ENCODE data around the gene PLBD2.

Gene PLBD2

GRCh38 chr12:113366827-113367226, 8.4 kb downstream of the PLBD2 start:
- peak in 1 of 10 donors; percentile 11 for DNase-seq
- intact Hi-C loops (cut with DNase I), result no loop called here

- intact Hi-C loops (cut with DNase I), result no loop called here
- peak in 1 of 10 donors; percentile 57 for DNase-seq
Observed at GRCh38 chr12:113368331-113368730, 9.9 kb downstream of the PLBD2 start.

GRCh38 chr12:113369391-113369985, 11.1 kb downstream of the PLBD2 start:
- peak in 1 of 10 donors; percentile 18 for DNase-seq
- intact Hi-C loops (cut with DNase I), result no loop called here

GRCh38 chr12:113370923-113371682, 12.7 kb downstream of the PLBD2 start:
- intact Hi-C loops (cut with DNase I), result no loop called here
- DNase-seq, result peak in 2 of 10 donors; percentile 21 to 63

DNA sequence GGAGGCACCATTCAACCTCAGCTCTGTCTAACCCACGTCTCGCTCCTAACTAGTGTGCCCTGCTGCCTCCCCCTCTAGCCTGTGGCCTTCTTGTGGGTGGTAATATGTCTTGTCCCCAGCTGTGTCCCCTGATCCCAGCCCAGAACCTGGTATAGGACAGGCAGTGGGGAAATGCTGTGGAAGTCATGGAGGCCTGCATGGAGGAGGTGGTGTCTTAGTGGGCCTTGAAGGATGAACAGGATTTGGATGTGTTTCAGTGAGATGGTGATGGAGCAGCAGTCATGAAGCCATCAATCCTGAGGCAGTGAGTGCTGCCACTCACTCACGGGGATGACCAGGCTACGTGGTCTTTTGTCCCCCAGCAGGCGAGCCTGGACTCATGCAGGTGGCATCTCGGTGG, 13.4 kb downstream of the PLBD2 start:
- DNase-seq, result peak in 1 of 10 donors; percentile 35
- intact Hi-C loops (cut with DNase I), result no loop called here

- intact Hi-C loops (cut with DNase I), result no loop called here
- peak in 1 of 10 donors; percentile 72 for DNase-seq
Observed at GRCh38 chr12:113372371-113372770, 14.0 kb downstream of the PLBD2 start.

GRCh38 chr12:113373440-113373839, 15.1 kb downstream of the PLBD2 start:
- no peak for DNase-seq
- intact Hi-C loops (cut with DNase I), result no loop called here

- peak in 1 of 10 donors; percentile 67 for DNase-seq
Observed at GRCh38 chr12:113373969-113374368, 15.6 kb downstream of the PLBD2 start.

DNA sequence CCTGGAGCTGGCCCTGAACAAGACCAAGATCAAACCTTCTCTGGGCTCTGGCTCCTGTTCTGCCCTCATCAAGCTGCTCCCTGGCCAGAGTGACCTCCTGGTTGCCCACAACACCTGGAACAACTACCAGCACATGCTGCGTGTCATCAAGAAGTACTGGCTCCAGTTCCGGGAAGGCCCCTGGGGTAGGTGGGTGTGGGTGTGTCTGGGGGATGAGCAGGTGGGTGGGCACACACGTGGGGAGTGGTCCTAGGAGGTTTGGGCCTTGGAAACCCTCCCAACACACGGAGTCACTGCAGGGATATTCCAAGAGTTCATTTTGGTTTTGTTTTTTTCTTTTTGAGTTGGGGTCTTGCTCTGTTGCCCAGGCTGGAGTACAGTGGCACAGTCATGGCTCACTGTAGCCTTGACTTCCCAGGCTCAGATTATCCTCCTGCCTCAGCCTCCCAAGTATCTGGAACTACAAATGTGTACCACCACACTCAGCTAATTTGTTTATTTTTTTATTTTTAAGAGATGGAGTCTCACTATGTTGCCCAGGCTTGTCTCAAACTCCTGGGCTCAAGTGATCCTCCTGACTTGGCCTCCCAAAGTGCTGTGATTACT, 16.5 kb downstream of the PLBD2 start:
- intact Hi-C loops (cut with DNase I), result no loop called here

More at GRCh38 chr12:113373969-113374368, 15.6 kb downstream of the PLBD2 start:
- intact Hi-C loops (cut with DNase I), result no loop called here

DNA sequence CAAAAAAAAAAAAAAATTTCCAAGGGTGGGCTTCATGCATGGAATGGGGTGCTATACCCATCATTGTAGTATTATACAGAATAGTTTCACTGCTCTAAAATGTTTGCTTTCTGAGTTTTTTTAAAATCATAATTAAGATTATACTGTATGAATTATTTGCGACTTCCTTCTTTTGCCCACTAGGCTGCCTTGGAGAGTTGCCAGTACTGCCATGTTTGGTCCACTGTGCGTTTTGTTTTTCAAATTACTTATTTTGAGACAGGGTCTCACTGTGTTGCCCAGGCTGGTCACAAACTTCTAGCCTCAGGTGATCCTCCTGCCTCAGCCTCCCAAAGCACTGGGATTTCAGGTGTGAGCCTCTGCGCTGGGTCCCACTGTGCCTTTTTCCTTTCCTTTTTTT, 19.9 kb downstream of the PLBD2 start:
- DNase-seq, result peak in 2 of 10 donors; percentile 2 to 4
- intact Hi-C loops (cut with DNase I), result no loop called here

More for the DNA sequence above, 16.5 kb downstream of the PLBD2 start:
- peak in 1 of 10 donors; percentile 51 for DNase-seq

DNA sequence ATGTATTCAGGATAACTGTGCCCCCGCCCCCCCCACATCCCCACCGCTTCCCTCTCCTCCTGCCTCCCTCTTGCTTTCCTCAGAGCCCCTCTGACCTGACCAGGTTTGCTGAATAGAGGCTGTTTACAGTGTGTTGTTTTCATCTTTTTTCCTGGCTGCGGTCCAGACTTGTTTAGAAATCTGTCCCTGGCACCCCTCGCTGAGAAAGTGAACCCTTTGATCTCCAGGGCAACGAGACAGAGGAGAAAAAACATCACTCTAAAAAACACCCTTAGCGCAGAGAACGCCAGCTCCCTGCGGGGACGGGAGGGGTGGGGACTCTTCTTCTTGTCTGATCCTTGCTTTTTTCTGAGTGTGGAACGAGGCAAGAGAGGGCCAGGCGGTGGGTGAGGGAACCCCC, 22.8 kb downstream of the PLBD2 start:
- intact Hi-C loops (cut with DNase I), result no loop called here
- DNase-seq, result peak in 2 of 10 donors; percentile 9 to 50

DNA sequence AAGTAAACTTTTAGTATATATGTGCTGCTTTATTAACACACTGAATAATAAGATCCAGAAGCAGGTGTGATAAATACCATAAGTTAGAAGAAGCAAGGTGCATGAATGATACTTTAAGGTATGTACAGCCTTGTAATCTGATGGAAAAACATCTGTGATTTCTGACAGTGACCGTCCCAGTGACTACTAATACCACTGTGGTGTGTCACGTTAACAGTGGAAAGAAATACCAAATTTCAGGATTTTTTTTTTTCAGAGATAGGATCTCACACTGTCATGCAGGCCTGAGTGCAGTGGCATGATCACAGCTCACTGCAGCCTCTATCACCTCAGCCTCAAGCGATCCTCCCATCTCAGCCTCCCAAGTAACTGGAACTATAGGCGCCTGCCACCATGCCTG, 23.8 kb downstream of the PLBD2 start:
- intact Hi-C loops (cut with DNase I), result no loop called here

DNA sequence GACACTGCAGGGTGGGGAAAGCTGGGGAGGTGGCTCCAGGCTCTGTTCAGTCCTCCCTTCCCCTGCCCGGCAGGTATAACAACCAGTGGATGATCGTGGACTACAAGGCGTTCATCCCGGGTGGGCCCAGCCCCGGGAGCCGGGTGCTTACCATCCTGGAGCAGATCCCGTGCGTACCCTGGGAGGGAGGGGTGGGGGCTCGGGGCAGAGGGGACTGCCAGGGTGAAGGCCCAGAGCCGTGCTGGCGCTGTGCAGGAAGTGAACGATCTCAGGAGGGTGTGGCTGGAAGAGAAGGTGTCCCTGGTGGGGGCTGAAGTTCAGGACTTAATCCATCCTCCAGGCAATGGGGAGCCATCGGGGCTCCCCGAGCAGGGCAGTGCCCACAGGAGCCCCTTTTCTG, 26.4 kb downstream of the PLBD2 start:
- DNase-seq, result peak in 2 of 10 donors; percentile 55 to 76
- intact Hi-C loops (cut with DNase I), result no loop called here

More for the DNA sequence above, 23.8 kb downstream of the PLBD2 start:
- peak in 2 of 10 donors; percentile 25 to 30 for DNase-seq

DNA sequence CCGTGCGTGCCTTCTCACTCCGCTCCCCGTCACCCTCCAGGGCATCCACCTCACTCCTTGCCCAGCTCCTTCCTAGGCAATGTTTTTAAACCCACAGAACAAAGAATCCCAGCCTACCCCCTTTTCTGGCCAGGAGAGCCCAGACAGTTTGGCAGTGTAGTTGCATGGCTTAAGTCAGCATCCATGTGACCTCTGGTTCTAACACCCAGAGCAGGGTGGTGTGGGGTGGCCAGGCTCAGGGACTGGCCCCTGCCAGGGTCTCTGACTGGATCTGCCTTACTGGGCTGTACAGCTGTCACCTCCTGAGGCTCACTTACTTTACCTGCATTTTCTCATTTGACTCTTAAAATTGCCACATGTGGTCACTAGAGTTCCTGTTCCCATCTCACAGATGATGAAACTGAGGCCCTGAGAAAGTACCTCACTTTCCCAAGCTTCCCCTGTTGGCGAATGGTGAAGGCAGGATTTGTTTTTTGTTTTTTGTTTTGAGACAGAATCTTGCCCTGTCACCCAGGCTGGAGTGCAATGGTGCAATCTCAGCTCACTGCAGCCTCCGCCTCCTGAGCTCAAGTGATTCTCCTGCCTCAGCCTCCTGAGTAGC, 27.0 kb downstream of the PLBD2 start:
- DNase-seq, result peak in 1 of 10 donors; percentile 4
- intact Hi-C loops (cut with DNase I), result no loop called here

DNA sequence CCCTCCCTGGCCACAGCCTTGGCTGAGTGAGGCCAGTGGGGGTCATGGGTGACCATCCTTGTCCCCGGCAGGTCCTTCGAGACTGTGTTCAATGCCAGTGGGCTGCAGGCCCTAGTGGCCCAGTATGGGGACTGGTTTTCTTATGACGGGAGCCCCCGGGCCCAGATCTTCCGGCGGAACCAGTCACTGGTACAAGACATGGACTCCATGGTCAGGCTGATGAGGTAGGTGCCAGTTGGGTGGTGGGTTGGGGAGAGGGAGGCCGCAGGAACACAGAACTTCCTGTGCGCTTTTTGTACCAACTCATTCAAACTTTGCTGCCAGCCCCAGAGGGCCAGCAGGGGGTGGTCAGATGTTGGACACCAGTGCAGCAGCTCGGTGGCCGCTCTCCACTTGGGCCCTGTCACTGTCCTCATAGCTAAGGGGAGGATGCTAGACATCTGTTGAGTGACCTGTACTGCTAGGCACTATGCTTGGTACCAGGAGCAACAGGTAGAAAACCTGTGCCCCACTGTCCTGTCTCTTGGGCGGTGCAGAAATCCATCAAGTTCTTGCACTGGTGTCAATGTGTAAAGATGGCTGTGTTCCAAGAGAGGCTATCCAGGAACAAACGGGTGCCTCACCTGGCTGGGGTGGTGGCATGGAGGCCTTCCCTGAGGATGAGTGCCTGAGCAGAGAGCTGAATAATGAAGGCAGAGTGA, 28.6 kb downstream of the PLBD2 start:
- DNase-seq, result peak in 2 of 10 donors; percentile 64 to 66
- intact Hi-C loops (cut with DNase I), result no loop called here

DNA sequence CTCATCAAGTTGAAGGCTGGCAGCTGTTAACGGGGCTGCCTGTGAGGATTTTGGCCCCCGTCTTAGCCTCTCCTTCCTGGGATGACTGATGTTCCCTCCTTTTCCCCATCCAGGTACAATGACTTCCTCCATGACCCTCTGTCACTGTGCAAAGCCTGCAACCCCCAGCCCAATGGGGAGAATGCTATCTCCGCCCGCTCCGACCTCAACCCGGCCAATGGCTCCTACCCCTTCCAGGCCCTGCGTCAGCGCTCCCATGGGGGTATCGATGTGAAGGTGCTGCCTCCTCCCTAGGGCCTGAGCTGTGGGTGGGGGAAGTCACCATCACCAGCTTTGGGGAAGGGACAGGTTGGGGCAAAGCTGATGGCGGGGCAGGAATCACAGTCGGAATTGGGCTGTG, 29.2 kb downstream of the PLBD2 start:
- DNase-seq, result peak in 1 of 10 donors; percentile 74
- intact Hi-C loops (cut with DNase I), result no loop called here

GRCh38 chr12:113388351-113388750, 30.0 kb downstream of the PLBD2 start:
- peak in 1 of 10 donors; percentile 76 for DNase-seq
- intact Hi-C loops (cut with DNase I), result no loop called here

GRCh38 chr12:113390064-113391043, 32.0 kb downstream of the PLBD2 start:
- peak in 2 of 10 donors; percentile 1 to 8 for DNase-seq
- intact Hi-C loops (cut with DNase I), result no loop called here

DNA sequence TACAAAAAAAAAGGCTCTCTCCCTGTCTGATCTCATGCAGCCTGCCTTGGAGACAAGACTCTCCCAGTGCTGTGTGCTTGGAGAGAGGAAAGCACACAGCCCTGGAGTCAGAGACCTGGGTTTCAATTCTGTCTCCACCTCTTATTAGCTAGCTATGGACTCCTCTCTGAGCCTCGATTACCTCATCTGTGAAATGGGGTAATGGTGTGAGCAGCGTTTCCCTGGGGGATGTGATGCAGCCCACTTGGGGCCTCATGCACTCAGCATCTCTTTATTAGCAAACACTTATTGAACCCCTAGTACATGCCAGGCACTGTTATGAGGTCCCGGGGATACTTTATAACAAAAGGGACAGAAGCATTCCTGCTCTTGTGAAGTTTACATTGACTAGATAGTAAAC, 32.8 kb downstream of the PLBD2 start:
- DNase-seq, result peak in 1 of 10 donors; percentile 2
- intact Hi-C loops (cut with DNase I), result no loop called here
